ENCODE data around the gene MAX. TPM values are rescaled to one million over a fixed set of nuclear protein-coding genes. Genes with fewer than 3 reads are reported as not detected.

The MAX gene
- total and polyA plus RNA-seq, 2 donors (not counting 1 experiment from before 2014, with no cell fraction given) = 35.0 to 85.8 TPM

- no peaks in the 10 kb centered on the region for H3K9me3 ChIP-seq (ENCODE audit: control insufficient read depth, insufficient read depth, low read depth, low read length)
- no peak overlapping the region for H3K4me3 ChIP-seq (replicated peaks in 1 of 4; ENCODE audit: control extremely low read depth in 1 of 4, insufficient read depth in 1 of 4, low read depth in 3 of 4, low read length in 4 of 4)
- DNase-seq (ENCODE audit: low read depth in 2 of 2) = no peak
- no peak overlapping the region for H3K9ac ChIP-seq (ENCODE audit: insufficient read depth, low read length)
- H2AFZ ChIP-seq (ENCODE audit: low read length) = no peak overlapping the region
- no peaks in the 10 kb centered on the region for H3K4me1 ChIP-seq (ENCODE audit: control insufficient read depth, extremely low read depth, insufficient read depth, low read length)
- TF ChIP-seq CTCF (conservative IDR thresholded peaks at IDR 0.05 in 1 of 2, IDR thresholded peaks at IDR 0.05 in 1 of 2; ENCODE audit: low read depth in 1 of 2, low read length in 2 of 2) = no peak
- no peak for TF ChIP-seq EZH2 (IDR thresholded peaks at IDR 0.05; ENCODE audit: low read length, missing control alignments)
- no peak overlapping the region for H3K27ac ChIP-seq (ENCODE audit: insufficient read depth, low read length)
- H3K79me2 ChIP-seq (ENCODE audit: control insufficient read depth, insufficient read depth, low read length) = peaks cover 3% of the 10 kb centered on the region
- peaks cover 19% of the 10 kb centered on the region for H3K36me3 ChIP-seq (ENCODE audit: control insufficient read depth, insufficient read depth, low read length)
- no peaks in the 10 kb centered on the region for H4K20me1 ChIP-seq (ENCODE audit: control insufficient read depth, extremely low read depth, insufficient read depth, low read length)
- H3K27me3 ChIP-seq (ENCODE audit: control insufficient read depth, insufficient read depth, low read length) = no peaks in the 10 kb centered on the region
- H3K4me2 ChIP-seq (ENCODE audit: extremely low read depth, insufficient read depth, low read length) = no peak overlapping the region
These were observed 23.1 kb downstream of the MAX start for GRCh38 chr14:65079201-65079600.

- no peaks in the 10 kb centered on the region for H3K27me3 ChIP-seq (ENCODE audit: control insufficient read depth, insufficient read depth, low read length)
- DNase-seq (ENCODE audit: low read depth in 2 of 2) = no peak
- peaks cover 18% of the 10 kb centered on the region for H3K36me3 ChIP-seq (ENCODE audit: control insufficient read depth, insufficient read depth, low read length)
- H3K79me2 ChIP-seq (ENCODE audit: control insufficient read depth, insufficient read depth, low read length) = peaks cover 3% of the 10 kb centered on the region
- no peak overlapping the region for H3K9ac ChIP-seq (ENCODE audit: insufficient read depth, low read length)
- no peak overlapping the region for H2AFZ ChIP-seq (ENCODE audit: low read length)
- H4K20me1 ChIP-seq (ENCODE audit: control insufficient read depth, extremely low read depth, insufficient read depth, low read length) = no peaks in the 10 kb centered on the region
- H3K4me3 ChIP-seq (replicated peaks in 1 of 4; ENCODE audit: control extremely low read depth in 1 of 4, insufficient read depth in 1 of 4, low read depth in 3 of 4, low read length in 4 of 4) = no peak overlapping the region
- H3K4me2 ChIP-seq (ENCODE audit: extremely low read depth, insufficient read depth, low read length) = no peak overlapping the region
- TF ChIP-seq CTCF (conservative IDR thresholded peaks at IDR 0.05 in 1 of 2, IDR thresholded peaks at IDR 0.05 in 1 of 2; ENCODE audit: low read depth in 1 of 2, low read length in 2 of 2) (no peak), EZH2 (IDR thresholded peaks at IDR 0.05; ENCODE audit: low read length, missing control alignments) (no peak)
- no peaks in the 10 kb centered on the region for H3K4me1 ChIP-seq (ENCODE audit: control insufficient read depth, extremely low read depth, insufficient read depth, low read length)
- H3K27ac ChIP-seq (ENCODE audit: insufficient read depth, low read length) = no peak overlapping the region
- no peaks in the 10 kb centered on the region for H3K9me3 ChIP-seq (ENCODE audit: control insufficient read depth, insufficient read depth, low read depth, low read length)
These were observed 25.0 kb downstream of the MAX start for GRCh38 chr14:65077318-65077717.

- DNase-seq (ENCODE audit: low read depth in 2 of 2) = no peak
- H3K36me3 ChIP-seq (ENCODE audit: control insufficient read depth, insufficient read depth, low read length) = peaks cover 17% of the 10 kb centered on the region
- H3K27me3 ChIP-seq (ENCODE audit: control insufficient read depth, insufficient read depth, low read length) = no peaks in the 10 kb centered on the region
- H3K4me2 ChIP-seq (ENCODE audit: extremely low read depth, insufficient read depth, low read length) = no peak overlapping the region
- H2AFZ ChIP-seq (ENCODE audit: low read length) = no peak overlapping the region
- TF ChIP-seq EZH2 (IDR thresholded peaks at IDR 0.05; ENCODE audit: low read length, missing control alignments) (no peak), CTCF (conservative IDR thresholded peaks at IDR 0.05 in 1 of 2, IDR thresholded peaks at IDR 0.05 in 1 of 2; ENCODE audit: low read depth in 1 of 2, low read length in 2 of 2) (no peak)
- H3K27ac ChIP-seq (ENCODE audit: insufficient read depth, low read length) = no peak overlapping the region
- H4K20me1 ChIP-seq (ENCODE audit: control insufficient read depth, extremely low read depth, insufficient read depth, low read length) = no peaks in the 10 kb centered on the region
- H3K79me2 ChIP-seq (ENCODE audit: control insufficient read depth, insufficient read depth, low read length) = peaks cover 3% of the 10 kb centered on the region
- H3K9ac ChIP-seq (ENCODE audit: insufficient read depth, low read length) = no peak overlapping the region
- H3K4me3 ChIP-seq (replicated peaks in 1 of 4; ENCODE audit: control extremely low read depth in 1 of 4, insufficient read depth in 1 of 4, low read depth in 3 of 4, low read length in 4 of 4) = no peak overlapping the region
- H3K4me1 ChIP-seq (ENCODE audit: control insufficient read depth, extremely low read depth, insufficient read depth, low read length) = no peaks in the 10 kb centered on the region
- H3K9me3 ChIP-seq (ENCODE audit: control insufficient read depth, insufficient read depth, low read depth, low read length) = no peaks in the 10 kb centered on the region
These were observed 26.5 kb downstream of the MAX start for GRCh38 chr14:65075628-65076325.

Measured in fibroblast of lung (primary cell).